Measurements from ENCODE around the gene HNRNPLL.
"Not testable (repeated sequence)": the region's sequence is repeated elsewhere in the genome, so short reads cannot be mapped to it uniquely, and the experiment has no call there.

The HNRNPLL gene

DNA sequence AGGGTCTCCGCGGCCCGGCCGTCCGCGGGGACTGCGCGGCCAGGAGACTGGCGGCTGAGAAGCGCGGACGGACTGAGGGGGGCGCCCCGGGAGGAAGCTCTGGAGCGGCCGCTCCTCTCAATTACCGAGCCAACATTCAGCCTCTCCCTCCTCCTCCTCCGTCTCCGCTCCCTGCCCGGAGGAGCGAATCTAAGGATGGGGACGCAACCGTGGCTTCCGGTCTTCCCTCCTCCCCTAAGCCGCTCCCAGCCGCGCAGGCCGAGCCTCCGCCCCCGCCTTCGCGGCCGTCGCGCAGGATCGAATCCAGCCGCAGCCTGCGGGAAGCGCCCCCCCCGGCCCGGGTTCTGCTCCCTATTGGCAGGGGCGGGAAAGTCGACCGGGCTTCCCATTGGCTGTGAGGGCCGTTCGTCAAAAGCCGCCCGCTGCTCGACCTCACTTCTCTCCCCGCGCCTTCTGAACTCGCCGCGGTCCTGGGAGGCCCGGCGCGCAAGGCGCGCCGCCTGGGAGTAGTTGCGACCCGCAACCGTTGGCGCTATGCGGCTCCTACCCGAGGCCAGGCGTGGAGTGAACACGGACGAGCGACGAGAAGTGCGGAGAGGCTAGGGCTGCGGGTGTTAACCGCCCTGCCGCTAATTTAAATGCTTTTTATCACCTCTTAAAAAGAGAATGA is at the start of gene HNRNPLL:
HNRNPLL (minus strand) TSS at position 197 of the 670 bp plus-strand sequence. CDS start 302 bp downstream, outside the sequence.
- peak; percentile 94 for DNase-seq (ENCODE audit: low read depth)

DNA sequence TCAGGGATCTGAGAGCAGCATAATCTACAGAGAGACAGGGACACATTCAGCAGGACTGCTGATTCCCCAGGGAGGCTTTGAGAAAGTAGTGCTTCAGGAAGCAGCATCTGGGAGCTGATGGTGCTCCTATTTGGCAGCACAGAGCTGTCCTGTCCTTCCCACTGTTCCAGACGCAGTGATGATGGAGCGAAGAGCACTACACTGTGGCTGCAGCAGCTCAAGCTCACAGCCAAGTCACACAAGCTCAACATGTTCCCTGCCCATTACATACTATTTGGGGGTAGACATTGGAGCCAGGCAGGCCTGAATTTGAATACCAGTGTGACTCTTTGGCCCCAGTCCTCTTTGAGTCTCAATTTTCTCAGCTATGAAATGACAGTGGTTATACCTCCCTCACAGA is 48.0 kb upstream of the HNRNPLL start:
- no peak for DNase-seq (ENCODE audit: low read depth)

DNA sequence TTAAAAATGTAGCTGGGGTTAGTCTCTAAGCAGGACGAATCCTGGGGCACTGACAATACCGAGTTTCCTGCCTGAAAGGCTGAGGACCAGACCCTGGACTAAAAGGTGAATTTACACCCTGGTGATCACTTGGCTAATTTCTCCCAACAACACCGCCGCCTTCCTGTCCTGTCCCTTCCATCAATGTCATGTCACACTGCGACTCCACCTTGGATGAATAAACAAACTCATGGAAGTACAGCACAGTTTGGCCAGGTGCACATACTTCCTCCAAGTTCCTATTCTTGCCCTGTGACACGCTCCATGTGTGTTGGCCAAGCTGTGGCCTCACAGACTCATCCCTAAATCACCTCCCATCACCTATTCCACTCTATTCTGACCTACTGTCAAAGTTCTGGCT is 47.3 kb upstream of the HNRNPLL start:
- DNase-seq (ENCODE audit: low read depth) = no peak

DNA sequence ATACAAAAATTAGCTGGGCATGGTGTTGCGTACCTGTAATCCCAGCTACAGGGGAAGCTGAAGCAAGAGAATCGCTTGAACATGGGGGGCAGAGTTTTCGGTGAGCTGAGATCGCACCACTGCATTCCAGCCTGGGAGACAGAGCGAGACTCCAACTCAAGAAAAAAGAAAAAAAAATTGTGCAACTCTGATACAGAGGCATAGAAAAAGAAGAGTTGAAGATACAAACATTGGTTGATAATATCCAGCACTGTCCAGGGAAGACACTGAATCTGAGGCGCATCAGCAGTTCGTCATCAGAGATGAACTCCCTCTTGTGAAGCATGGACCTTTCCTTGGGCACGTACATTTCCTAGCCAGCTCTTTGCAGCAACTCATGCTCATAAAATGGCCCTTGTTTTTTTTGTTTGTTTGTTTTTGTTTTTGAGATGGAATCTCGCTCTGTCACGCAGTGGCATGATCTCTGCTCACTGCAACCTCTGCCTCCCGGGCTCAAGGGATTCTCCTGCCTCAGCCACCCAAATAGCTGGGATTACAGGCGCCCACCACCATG is 46.5 kb upstream of the HNRNPLL start:
- no peak for DNase-seq (ENCODE audit: low read depth)

DNA sequence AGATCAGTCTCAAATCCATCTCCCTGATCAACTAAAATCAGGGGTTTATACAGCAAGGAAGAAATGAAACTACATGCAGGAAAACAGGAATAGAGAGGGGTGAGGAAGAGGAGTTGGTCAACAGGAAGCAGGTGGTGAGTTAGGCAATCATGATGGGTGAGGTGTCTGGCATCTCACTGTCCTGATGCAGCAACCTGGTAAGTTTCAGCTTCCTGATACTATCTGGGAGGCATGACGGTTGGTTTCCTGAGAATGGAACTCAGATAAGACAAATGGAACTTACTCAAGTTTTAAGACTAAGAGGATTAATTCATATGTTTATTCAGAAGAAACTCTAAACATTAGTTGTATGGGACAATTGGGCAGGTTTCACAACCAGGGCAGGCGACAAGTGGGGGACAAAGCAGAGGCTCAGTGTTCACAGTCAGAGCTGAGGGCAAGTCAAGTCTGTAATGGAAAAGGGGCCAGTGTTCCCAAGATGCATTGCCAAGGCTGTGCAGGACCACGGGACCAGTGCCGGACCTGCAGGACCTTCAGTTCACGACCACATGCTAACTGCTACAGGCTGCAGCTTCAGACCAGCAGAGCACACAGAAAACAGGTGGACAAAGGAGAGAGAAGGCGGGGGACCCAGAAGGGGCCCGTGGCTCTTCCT is 45.5 kb upstream of the HNRNPLL start:
- no peak for DNase-seq (ENCODE audit: low read depth)

DNA sequence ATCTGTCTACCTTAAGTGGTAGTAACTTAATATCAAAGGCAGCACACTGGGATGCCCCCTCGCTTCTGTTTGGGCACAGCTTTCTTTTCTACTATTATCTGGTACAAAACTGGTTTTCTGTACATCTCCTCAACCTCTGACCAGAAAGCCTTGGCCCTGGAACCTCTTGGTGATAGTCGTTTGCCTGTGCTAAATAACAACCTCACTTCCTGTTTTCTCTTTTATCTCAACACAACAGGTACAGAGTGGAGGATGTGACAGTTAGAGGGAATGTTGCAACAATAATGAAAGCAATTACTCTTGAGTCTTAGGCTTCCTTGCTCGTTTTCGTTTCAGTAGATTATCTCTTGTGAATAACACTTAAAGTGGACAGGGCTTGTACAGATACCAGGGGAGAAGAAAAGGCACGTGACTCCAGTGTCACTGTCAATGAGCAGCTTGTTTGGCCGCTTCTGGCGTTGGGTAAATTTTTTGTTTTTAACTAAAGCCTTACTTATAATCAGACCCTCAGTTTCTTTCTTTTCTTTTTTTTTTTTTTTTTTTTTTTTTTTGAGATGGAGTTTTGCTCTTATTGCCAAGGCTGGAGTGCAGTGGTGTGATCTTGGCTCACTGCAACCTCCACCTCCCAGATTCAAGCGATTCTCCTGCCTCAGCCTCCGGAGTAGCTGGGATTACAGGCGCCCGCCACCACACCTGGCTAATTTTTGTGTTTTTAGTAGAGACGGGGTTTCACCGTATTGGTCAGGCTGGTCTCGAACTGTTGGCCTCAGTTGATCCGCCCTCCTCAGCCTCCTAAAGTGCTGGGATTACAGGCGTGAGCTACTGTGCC is 41.2 kb upstream of the HNRNPLL start:
- not testable (repeated sequence) for DNase-seq (ENCODE audit: low read depth)

DNA sequence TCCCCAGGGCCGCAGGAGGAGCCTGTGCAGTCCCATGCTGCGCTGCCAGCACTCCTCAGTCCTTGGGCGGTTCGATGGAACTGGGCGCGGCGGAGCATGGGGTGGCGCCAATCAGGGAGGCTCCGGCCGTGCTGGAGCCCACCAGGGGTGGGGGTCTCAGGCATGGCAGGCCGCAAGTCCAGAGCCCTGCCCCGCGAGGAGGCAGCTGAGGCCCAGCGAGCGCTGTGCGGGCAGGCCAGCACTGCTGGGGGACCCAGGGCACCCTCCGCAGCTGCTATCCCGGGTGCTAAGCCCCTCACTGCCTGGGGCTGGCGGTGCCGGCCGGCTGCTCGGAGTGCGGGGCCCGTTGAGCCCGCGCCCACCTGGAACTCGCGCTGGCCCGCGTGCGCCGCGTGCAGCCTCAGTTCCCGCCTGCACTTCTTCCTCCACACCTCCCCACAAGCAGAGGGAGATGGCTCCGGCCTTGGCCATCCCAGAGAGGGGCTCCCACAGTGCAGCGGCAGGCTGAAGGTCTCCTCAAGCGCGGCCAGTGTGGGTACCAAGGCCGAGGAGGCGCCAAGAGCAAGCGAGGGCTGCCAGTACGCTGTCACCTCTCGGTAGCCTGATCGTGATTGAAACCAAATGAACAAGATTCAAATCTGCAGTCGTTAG is 40.4 kb upstream of the HNRNPLL start:
- DNase-seq (ENCODE audit: low read depth) = no peak

DNA sequence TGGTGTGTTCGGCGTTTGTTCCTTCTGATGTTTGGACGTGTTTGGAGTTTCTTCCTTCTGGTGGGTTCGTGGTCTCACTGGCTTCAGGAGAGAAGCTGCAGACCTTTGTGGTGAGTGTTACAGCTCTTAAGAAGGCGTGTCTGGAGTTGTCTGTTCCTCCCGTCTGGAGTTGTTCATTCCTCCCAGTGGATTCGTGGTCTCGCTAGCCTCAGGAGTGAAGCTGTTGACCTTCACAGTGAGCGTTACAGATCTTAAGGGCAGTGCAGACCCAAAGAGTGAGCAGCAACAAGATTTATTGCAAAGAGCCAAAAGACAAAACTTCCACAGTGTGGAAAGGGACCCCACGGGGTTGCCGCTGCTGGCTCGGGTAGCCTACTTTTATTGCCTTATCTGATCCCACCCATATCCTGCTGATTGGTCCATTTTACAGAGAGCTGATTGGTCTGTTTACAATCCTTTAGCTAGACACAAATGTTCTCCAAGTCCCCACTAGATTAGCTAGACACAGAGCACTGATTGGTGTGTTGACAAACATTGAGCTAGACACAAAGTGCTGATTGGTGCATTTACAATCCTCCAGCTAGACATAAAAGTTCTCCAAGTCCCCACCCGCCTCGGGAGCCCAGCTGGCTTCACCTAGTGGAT is 39.8 kb upstream of the HNRNPLL start:
- not testable (repeated sequence) for DNase-seq (ENCODE audit: low read depth)

DNA sequence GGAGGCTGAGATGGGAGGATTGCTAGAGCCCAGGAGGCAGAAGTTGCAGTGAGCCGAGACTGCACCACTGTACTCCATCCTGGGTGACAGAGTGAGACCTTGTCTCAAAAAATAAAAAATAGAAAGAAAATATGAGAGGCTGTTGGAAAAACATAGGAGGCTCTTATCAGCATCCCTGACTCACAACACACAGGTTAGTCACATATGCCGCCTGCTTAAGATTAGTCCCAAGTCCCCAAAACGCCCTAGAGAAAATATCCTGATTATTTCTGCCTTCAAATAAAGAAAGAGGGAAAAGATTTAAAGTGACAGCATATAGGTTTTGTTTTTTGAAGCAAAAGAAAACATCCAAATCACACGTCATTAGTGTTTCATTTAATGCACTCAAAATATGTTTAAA is 33.3 kb upstream of the HNRNPLL start:
- no peak for DNase-seq (ENCODE audit: low read depth)

DNA sequence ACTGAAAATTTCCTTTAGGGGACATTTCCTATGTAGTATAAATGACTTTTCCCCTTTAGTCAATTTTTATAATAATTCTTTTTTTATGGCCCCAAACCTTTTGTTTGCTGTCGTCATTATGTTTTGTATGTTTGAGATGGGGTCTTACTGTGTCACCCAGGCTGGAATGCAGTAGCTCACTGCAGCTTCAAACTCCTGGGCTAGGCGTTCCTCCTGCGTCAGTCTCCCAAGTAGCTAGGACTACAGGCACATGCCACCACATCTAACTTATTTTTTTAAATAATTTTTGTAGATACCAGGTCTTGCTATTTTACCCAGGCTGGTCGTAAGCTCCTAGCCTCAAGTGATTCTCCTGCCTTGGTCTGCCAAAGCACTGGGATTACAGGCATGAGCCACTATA is 32.4 kb upstream of the HNRNPLL start:
- no peak for DNase-seq (ENCODE audit: low read depth)

DNA sequence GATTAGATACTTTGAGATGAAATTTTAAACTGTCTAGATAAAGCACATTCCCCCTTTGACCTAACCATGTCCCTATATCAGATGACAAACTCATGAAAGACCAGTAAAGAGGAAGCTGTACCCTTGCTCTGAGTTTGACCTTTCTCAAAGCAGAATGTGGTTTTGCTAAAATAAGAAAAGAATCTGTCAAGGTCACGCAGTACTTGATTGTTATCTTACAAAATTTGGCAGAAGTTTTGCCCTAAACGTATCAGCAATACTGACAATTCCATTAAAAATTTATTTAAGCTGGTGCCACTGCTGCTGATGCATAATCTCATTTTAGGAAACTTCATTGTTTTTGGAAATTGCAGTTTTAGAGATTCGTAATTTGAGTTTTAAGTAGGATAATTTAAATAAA is 32.0 kb upstream of the HNRNPLL start:
- DNase-seq (ENCODE audit: low read depth) = no peak

DNA sequence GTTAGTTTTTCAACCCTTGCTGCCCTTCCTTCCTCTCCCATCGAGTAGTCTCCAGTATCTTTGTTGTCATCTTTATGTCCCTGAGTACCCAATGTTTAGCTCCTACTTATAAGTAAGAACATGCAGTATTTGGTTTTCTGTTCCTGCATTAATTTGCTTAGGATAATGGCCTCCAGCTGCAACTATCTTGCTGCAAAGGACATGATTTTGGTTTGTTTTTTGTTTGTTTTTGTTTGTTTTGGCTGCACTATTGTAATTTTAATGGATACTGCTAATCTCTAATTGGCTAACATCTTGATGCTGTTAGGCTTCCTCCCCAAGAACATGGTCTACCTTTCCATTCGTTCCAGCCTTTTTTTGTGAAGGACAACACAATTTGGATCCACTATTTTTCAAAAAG is 31.2 kb upstream of the HNRNPLL start:
- no peak for DNase-seq (ENCODE audit: low read depth)

DNA sequence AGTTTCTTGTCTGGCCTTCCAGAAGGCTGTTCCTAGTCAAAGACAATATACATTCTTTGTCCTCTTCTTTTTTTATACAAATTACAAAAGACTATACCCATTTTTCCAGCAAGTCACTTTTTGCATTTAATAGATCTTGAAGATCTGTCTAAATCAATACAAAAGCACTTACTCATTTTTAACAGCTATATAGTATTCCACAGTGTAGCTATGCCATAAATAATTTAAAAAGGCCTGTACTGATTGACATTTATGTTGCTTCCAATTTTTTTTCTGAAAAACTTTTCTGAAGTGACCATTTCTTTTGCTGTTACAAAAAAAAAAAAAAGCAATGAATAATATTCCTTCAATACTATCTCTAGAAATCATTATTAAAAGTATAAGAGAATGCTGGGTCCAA is 30.3 kb upstream of the HNRNPLL start:
- no peak for DNase-seq (ENCODE audit: low read depth)

DNA sequence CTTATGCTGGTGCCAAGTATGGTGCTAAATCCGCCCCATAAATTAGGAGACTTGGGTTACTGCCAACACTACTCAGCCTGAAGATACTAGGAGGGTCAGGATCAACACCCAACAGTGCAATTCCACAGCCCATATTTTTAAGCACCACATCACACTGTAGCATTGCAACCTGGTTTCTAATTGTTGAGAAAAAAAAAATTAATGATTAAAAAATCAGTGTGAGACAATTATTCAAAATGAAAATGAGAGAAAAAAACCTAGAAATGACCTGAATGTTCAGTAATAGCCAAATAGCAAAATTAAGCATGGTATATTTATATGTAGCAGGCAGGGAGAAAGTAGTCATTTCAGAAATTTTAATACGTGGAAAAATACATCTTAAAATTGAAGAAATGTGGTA is 29.2 kb upstream of the HNRNPLL start:
- no peak for DNase-seq (ENCODE audit: low read depth)

DNA sequence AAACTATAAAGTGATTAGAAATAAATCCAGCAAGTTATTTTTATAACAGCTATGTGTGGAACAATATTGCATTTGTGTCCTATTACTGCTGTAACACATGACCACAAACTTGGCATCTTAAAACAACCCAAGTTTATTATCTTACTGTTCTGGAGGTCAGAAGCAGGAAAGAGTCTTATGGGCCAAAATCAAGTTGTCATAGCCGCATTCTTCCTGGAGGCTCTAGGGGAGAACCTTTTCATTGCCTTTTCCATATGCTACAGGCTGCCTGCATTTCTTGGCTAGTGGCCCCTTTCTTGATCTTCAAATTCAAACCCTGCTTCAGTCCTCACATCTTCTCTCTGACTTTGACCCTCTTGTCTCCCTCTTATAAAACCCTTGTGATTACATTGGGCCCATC is 27.0 kb upstream of the HNRNPLL start:
- no peak for DNase-seq (ENCODE audit: low read depth)

DNA sequence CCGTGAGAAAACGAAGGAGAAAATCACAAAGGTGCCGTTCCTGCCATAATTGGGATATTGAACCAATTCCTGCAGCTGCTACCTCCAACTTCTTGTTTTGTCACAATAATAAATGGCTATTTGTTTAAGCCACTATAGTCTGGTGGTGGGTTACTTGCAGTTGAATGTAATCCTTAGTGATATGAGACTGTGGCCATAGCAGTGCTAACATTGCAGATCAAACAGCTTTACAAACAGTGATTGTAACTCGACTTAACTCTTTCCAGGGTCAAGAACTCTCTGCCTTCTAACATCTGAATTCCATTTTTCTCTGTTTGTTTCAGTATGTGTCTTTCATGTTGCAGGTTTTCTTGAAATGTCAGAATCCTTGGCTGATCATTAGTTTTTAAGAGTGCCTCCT is 24.7 kb upstream of the HNRNPLL start:
- DNase-seq (ENCODE audit: low read depth) = no peak

DNA sequence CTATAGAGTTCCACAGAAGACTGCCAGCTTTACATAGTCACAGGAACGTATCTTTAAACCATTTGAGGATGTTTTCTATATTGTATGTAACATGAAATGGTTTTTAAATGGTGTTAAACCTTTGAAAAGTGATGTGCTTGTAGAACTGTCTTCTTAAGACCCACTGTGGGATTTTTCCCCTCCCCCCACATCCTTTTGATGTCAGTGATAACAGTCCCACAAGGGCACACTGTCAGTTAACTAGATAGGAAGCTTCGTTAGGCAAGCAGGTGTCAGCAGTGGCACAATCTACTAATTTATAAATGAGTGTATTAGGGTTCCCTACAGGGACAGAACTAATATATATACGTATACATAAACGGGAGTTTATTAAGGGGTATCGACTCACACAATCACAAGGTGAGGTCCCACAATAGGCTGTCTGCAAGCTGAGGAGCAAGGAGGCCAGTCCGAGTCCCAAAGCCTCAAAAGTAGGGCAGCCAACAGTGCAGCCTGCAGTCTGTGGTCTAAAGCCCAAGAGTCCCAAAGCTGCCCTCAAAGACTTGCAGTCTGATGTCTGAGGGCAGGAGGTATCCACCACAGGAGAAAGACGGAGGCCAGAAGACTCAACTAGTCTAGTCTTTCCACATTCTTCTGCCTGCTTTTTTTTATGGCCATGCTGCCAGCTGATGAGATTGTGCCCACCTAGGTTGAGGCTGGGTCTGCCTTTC is 23.8 kb upstream of the HNRNPLL start:
- no peak for DNase-seq (ENCODE audit: low read depth)

DNA sequence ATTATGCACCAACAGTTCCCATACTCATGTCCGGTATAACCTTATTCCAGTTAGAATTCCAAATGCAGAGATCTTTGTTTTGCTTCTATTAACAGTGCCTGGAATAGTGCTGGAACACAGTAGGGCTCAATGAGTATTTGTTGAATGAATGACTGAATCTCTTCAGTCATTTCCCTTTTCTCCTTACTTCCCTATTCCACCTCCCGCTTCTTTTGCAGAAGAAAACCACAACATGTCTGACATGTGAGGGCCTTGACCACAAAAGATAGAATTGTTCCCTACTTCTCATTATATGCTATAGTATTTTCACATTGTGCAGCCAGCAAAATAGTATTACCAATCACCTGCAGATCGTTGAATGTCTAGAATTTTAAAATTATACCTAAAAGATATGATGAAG is 19.5 kb upstream of the HNRNPLL start:
- DNase-seq (ENCODE audit: low read depth) = no peak

DNA sequence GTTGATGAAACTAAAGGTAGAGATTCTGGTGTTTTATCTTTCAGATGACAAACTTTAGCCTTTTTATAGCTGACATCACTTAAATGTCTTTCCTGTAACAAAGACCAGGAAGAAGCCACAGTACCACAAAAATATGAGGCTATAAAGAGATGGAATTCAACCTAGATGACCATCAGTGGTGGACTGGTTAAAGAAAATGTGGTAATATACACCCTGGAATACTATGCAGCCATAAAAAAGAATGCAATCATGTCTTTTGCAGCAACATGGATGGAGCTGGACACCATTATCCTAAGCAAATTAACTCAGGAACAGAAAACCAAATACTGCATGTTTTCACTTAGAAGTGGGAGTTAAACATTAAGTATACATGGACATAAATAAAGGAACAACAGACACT is 18.3 kb upstream of the HNRNPLL start:
- DNase-seq (ENCODE audit: low read depth) = no peak

DNA sequence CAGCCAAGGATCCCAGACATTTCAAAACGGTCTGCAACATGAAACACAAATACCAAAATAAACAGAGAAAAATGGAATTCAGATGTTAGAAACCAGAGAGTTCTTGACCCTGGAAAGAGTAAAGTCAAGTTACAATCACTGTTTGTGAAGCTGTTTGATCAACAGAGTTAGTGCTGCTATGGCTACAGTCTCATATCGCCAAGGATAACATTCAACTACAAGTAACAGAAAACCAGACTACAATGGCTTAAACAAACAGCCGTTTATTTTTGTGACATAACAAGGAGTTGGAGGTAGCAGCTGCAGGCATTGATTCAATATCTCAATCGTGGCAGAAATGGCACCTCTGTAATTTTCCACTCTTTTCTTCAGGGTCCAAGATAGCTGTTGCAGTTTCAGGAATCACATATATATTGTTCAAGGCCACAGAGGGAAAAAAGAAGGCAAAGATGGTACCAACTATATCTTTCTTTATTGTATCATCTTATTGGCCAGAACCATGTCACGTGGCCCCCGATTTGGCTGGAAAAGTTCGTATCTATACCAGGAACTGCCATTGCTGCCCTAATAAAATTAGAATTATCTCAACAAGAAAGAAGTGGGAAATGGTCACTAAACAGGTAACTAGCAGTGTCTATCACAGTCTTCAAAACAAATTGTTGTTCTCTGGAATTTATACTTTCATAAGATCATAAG is 17.7 kb upstream of the HNRNPLL start:
- DNase-seq (ENCODE audit: low read depth) = no peak

Data from activated T-helper 9 cell treated with anti-CD3 and anti-CD28 coated beads, Interleukin-2, amount 50 U/mL, for 16 hours (primary cell).